Transverse colon (tissue), 3 donors: ENCODE measurements around the gene PPM1D.

Source experiments
- CTCF ChIP-seq, 5 experiments: fragments of 200-600 bp in 3 of 5; fragments of 450-650 bp in 2 of 5; sonication (generic) in 3 of 5; IDR thresholded peaks; 1 replicate in 2 of 5; 2 replicates in 3 of 5; pipeline ENCODE4 v1.5.1; 2016 to 2017; ENCODE audit warnings: antibody characterized with exemption in 5 of 5, inconsistent platforms in 3 of 5, mild to moderate bottlenecking in 2 of 5, moderate library complexity in 1 of 5
- POLR2A ChIP-seq: fragments of 450-650 bp; IDR thresholded peaks from one replicate; pipeline ENCODE4 v1.6.1; 2016; ENCODE audit warnings: antibody characterized with exemption, mild to moderate bottlenecking, moderate library complexity

GRCh38 chr17:60555786-60556185 is 44.2 kb upstream of the PPM1D start:
- TF ChIP-seq CTCF (IDR thresholded peaks at IDR 0.05): no peak
- no peak for TF ChIP-seq POLR2A
